Measurements from ENCODE around the gene EMD. TPM values are rescaled to one million over a fixed set of nuclear protein-coding genes. Genes with fewer than 3 reads are reported as not detected.

EMD gene
- polyA plus RNA-seq, 1 donor (not counting 4 experiments of a cell fraction or from before 2014, with no cell fraction given): 36.9 TPM

- no peak overlapping the region for H2AFZ ChIP-seq (ENCODE audit: control insufficient read depth, low read length)
- peaks cover 3% of the 10 kb centered on the region for H3K9me3 ChIP-seq (ENCODE audit: control insufficient read depth, low read depth, low read length)
- no peaks in the 10 kb centered on the region for H3K27me3 ChIP-seq (ENCODE audit: control insufficient read depth, extremely low read depth, insufficient read depth, low read length)
- H3K4me2 ChIP-seq (ENCODE audit: control insufficient read depth, extremely low read depth, insufficient read depth, low read depth, low read length): no peak overlapping the region
- no peak overlapping the region for H3K4me3 ChIP-seq (ENCODE audit: control insufficient read depth in 2 of 3, extremely low read depth in 1 of 3, insufficient read depth in 2 of 3, low read depth in 1 of 3, low read length in 3 of 3)
- no peak overlapping the region for H3K9ac ChIP-seq (ENCODE audit: control insufficient read depth, extremely low read depth, insufficient read depth, low read length)
- H3K36me3 ChIP-seq (ENCODE audit: control insufficient read depth in 2 of 2, extremely low read depth in 1 of 2, insufficient read depth in 2 of 2, low read length in 2 of 2): peaks cover 20 to 27% of the 10 kb centered on the region in 2 experiments
- dilution Hi-C loops (cut with MboI; ENCODE audit: extremely low pct_ligation_motif_present, low sequenced_read_pairs): no loop called here
- H4K20me1 ChIP-seq (ENCODE audit: control insufficient read depth, extremely low read depth, insufficient read depth, low read length): peaks cover 31% of the 10 kb centered on the region
- no peak for DNase-seq (ENCODE audit: low read depth, low spot score)
- no peak for TF ChIP-seq EZH2 (IDR thresholded peaks at IDR 0.05; ENCODE audit: low read length)
- TF ChIP-seq, protein P1, sequence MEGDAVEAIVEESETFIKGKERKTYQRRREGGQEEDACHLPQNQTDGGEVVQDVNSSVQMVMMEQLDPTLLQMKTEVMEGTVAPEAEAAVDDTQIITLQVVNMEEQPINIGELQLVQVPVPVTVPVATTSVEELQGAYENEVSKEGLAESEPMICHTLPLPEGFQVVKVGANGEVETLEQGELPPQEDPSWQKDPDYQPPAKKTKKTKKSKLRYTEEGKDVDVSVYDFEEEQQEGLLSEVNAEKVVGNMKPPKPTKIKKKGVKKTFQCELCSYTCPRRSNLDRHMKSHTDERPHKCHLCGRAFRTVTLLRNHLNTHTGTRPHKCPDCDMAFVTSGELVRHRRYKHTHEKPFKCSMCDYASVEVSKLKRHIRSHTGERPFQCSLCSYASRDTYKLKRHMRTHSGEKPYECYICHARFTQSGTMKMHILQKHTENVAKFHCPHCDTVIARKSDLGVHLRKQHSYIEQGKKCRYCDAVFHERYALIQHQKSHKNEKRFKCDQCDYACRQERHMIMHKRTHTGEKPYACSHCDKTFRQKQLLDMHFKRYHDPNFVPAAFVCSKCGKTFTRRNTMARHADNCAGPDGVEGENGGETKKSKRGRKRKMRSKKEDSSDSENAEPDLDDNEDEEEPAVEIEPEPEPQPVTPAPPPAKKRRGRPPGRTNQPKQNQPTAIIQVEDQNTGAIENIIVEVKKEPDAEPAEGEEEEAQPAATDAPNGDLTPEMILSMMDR (optimal IDR thresholded peaks at IDR 0.05 in 1 of 3, IDR thresholded peaks at IDR 0.05 in 1 of 3, conservative IDR thresholded peaks at IDR 0.05 in 1 of 3; ENCODE audit: extremely low read depth in 1 of 3, insufficient read depth in 2 of 3, low read length in 3 of 3): no peak
- H3K9me1 ChIP-seq (ENCODE audit: control insufficient read depth, extremely low read depth, insufficient read depth, low read length): no peaks in the 10 kb centered on the region
- no peaks in the 10 kb centered on the region for H3K4me1 ChIP-seq (ENCODE audit: control insufficient read depth, extremely low read depth, insufficient read depth, low read length)
- no peak overlapping the region for H3K27ac ChIP-seq (ENCODE audit: control insufficient read depth, insufficient read depth, low read length)
- FAIRE-seq: no peak
- peaks cover 2% of the 10 kb centered on the region for H3K79me2 ChIP-seq (ENCODE audit: control insufficient read depth, insufficient read depth, low read length)
Observed at GRCh38 chrX:154350429-154351182, 28.5 kb upstream of the EMD start.

- peaks cover 33% of the 10 kb centered on the region for H4K20me1 ChIP-seq (ENCODE audit: control insufficient read depth, extremely low read depth, insufficient read depth, low read length)
- H3K36me3 ChIP-seq (ENCODE audit: control insufficient read depth in 2 of 2, extremely low read depth in 1 of 2, insufficient read depth in 2 of 2, low read length in 2 of 2): peaks cover 22 to 32% of the 10 kb centered on the region in 2 experiments
Observed at GRCh38 chrX:154351183-154352011, 27.7 kb upstream of the EMD start.

More at GRCh38 chrX:154351183-154352011, 27.7 kb upstream of the EMD start:
- dilution Hi-C loops (cut with MboI; ENCODE audit: extremely low pct_ligation_motif_present, low sequenced_read_pairs): no loop called here
- no peak overlapping the region for H3K4me2 ChIP-seq (ENCODE audit: control insufficient read depth, extremely low read depth, insufficient read depth, low read depth, low read length)
- DNase-seq (ENCODE audit: low read depth, low spot score) (no peak), FAIRE-seq (no peak)
- no peak overlapping the region for H3K9ac ChIP-seq (ENCODE audit: control insufficient read depth, extremely low read depth, insufficient read depth, low read length)
- H3K27me3 ChIP-seq (ENCODE audit: control insufficient read depth, extremely low read depth, insufficient read depth, low read length): no peaks in the 10 kb centered on the region
- H3K4me3 ChIP-seq (ENCODE audit: control insufficient read depth in 2 of 3, extremely low read depth in 1 of 3, insufficient read depth in 2 of 3, low read depth in 1 of 3, low read length in 3 of 3): no peak overlapping the region
- peaks cover 2% of the 10 kb centered on the region for H3K79me2 ChIP-seq (ENCODE audit: control insufficient read depth, insufficient read depth, low read length)
- peaks cover 3% of the 10 kb centered on the region for H3K9me3 ChIP-seq (ENCODE audit: control insufficient read depth, low read depth, low read length)
- TF ChIP-seq, protein P1 (optimal IDR thresholded peaks at IDR 0.05 in 1 of 3, IDR thresholded peaks at IDR 0.05 in 1 of 3, conservative IDR thresholded peaks at IDR 0.05 in 1 of 3; ENCODE audit: extremely low read depth in 1 of 3, insufficient read depth in 2 of 3, low read length in 3 of 3): no peak
- TF ChIP-seq EZH2 (IDR thresholded peaks at IDR 0.05; ENCODE audit: low read length): no peak
- no peak overlapping the region for H3K27ac ChIP-seq (ENCODE audit: control insufficient read depth, insufficient read depth, low read length)
- no peaks in the 10 kb centered on the region for H3K4me1 ChIP-seq (ENCODE audit: control insufficient read depth, extremely low read depth, insufficient read depth, low read length)
- no peaks in the 10 kb centered on the region for H3K9me1 ChIP-seq (ENCODE audit: control insufficient read depth, extremely low read depth, insufficient read depth, low read length)
- H2AFZ ChIP-seq (ENCODE audit: control insufficient read depth, low read length): no peak overlapping the region

Data from keratinocyte (primary cell).